Suprapubic skin (tissue), 4 donors: Measurements from ENCODE around the gene RFX7. TPM values are rescaled to one million over a fixed set of nuclear protein-coding genes. Genes with fewer than 3 reads are reported as not detected.

Experiments
- DNase-seq, 2 donors: peaks; one replicate each; pipeline ENCODE4 v3.0.0-alpha.2; 2019; ENCODE audit warnings: low spot score in 2 of 2
- H3K27ac ChIP-seq: fragments of 200-600 bp; sonication (generic); one replicate; pipeline ENCODE4 v1.5.1; 2019
- H3K27me3 ChIP-seq: fragments of 200-600 bp; sonication (generic); one replicate; pipeline ENCODE4 v1.5.1; 2019
- H3K36me3 ChIP-seq: fragments of 200-600 bp; sonication (generic); one replicate; pipeline ENCODE4 v1.5.1; 2019
- H3K4me1 ChIP-seq: fragments of 200-600 bp; sonication (generic); one replicate; pipeline ENCODE4 v1.5.1; 2019
- H3K4me3 ChIP-seq: fragments of 200-600 bp; sonication (generic); one replicate; pipeline ENCODE4 v1.5.1; 2019; ENCODE audit warnings: mild to moderate bottlenecking
- H3K9me3 ChIP-seq: fragments of 200-600 bp; sonication (generic); one replicate; pipeline ENCODE4 v1.5.1; 2019
- EP300 ChIP-seq: sonication (generic); formaldehyde crosslinking; IDR thresholded peaks from one replicate; pipeline ENCODE4 v1.6.1; 2017; ENCODE audit warnings: antibody characterized with exemption
- POLR2A ChIP-seq, 2 donors: fragments of 450-650 bp; IDR thresholded peaks; one replicate each; pipeline ENCODE4 v1.6.1; 2017; ENCODE audit warnings: antibody characterized with exemption in 2 of 2, mild to moderate bottlenecking in 2 of 2, moderate library complexity in 2 of 2
- POLR2AphosphoS5 ChIP-seq, 3 donors: sonication (generic); formaldehyde crosslinking; IDR thresholded peaks; one replicate each; pipeline ENCODE4 v1.6.1; 2017; ENCODE audit warnings: antibody characterized with exemption in 3 of 3
- WGBS: methylation state at CpG from one replicate; pipeline ENCODE4 v1.1.5; 2018; 5-methylcytosine and 5-hydroxymethylcytosine counted together
- total RNA-seq, 4 donors: library from RNA; depleted of rRNA; stranded (reverse); fragments of >200 nt; gene quantifications; one replicate each; pipeline ENCODE4 v1.1.0, GENCODE V29; 2016
- TF ChIP-seq, protein P1 (sequence below), 2 donors: fragments of 200-600 bp in 1 of 2; fragments of 450-650 bp in 1 of 2; sonication (generic) in 1 of 2; IDR thresholded peaks; one replicate each; pipeline ENCODE4 v1.5.1; 2016 to 2019; ENCODE audit warnings: antibody characterized with exemption in 2 of 2, mild to moderate bottlenecking in 1 of 2, moderate library complexity in 1 of 2

RFX7 gene
- total RNA-seq, 4 donors from 2014 or later: 17.8 to 40.4 (median 22.2) TPM

DNA sequence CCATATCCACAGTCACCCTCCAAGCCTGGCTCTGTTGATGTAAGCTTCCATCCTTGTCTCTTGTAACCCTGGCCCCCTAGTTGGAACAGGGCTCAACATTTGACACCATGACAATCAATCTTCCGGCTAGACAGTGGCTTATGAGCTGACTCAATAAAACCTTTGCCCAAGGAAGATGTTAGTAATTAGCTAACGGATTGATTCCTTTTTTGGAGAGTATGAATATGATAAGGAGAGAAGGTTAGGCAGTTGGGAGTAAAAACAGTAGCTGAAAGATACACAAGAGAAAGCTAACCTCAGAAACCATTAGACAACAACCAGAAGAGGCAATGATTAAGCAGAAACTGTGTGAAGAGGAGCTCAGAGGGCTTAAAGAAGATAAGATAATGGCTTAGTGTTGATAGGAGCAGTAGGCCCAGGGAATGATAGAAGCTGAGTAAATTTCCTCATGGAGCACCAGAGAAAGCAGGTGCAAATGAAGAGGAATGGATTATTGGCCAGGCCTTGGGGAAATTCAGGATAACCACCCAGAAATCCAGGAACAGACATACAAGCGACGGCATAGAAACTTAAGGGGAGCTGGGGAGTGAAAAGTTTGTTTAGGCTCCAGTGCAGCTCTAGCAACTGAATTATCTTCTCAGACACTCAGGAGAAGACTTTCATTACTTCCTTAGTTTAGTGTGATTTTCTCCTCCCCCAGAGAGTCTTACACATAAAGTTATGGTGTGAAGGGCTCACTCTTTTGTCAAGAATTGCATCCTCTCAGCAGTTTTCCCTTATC is 7.8 kb upstream of the RFX7 start:
- DNase-seq: no peak
- no peak for TF ChIP-seq EP300
- TF ChIP-seq POLR2A (IDR thresholded peaks at IDR 0.05): no peak
- TF ChIP-seq, protein P1, sequence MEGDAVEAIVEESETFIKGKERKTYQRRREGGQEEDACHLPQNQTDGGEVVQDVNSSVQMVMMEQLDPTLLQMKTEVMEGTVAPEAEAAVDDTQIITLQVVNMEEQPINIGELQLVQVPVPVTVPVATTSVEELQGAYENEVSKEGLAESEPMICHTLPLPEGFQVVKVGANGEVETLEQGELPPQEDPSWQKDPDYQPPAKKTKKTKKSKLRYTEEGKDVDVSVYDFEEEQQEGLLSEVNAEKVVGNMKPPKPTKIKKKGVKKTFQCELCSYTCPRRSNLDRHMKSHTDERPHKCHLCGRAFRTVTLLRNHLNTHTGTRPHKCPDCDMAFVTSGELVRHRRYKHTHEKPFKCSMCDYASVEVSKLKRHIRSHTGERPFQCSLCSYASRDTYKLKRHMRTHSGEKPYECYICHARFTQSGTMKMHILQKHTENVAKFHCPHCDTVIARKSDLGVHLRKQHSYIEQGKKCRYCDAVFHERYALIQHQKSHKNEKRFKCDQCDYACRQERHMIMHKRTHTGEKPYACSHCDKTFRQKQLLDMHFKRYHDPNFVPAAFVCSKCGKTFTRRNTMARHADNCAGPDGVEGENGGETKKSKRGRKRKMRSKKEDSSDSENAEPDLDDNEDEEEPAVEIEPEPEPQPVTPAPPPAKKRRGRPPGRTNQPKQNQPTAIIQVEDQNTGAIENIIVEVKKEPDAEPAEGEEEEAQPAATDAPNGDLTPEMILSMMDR (IDR thresholded peaks at IDR 0.05): no peak
- no peak for TF ChIP-seq POLR2AphosphoS5 (IDR thresholded peaks at IDR 0.05)
- Histone ChIP-seq H3K9me3 (no peaks in the 10 kb centered on the region), H3K4me3 (no peak overlapping the region), H3K4me1 (no peaks in the 10 kb centered on the region), H3K27ac (no peak overlapping the region), H3K27me3 (no peaks in the 10 kb centered on the region), H3K36me3 (no peaks in the 10 kb centered on the region)
- WGBS: 88% methylated on average over 4 of the region's 4 CpGs

DNA sequence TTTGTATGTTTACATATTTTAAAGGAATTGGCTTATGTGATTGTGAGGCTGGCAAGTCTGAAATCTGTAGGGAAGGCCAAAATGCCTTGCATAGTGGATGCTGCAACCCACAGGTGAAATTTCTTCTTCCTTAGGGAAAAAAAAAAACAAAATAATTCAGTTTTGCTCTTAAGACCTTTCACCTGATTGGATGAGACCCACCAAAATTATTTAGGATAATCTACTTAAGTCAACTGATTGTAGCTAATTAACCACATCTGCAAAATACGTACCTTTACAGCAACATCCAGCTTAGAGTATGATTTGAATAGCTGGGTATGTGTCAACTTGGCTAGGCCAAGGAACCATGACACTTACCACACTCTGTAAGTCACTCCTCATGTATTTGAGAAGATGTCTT is 6.9 kb upstream of the RFX7 start:
- Histone ChIP-seq H3K27ac (no peak overlapping the region), H3K4me1 (peaks cover 8% of the 10 kb centered on the region), H3K9me3 (no peaks in the 10 kb centered on the region), H3K27me3 (no peaks in the 10 kb centered on the region), H3K36me3 (no peaks in the 10 kb centered on the region), H3K4me3 (no peak overlapping the region)
- TF ChIP-seq POLR2AphosphoS5 (IDR thresholded peaks at IDR 0.05): no peak
- no peak for TF ChIP-seq POLR2A (IDR thresholded peaks at IDR 0.05)
- TF ChIP-seq EP300: no peak
- TF ChIP-seq, protein P1 (IDR thresholded peaks at IDR 0.05): no peak
- no peak for DNase-seq
- WGBS: 95% methylated on average over 1 of the region's 1 CpG

DNA sequence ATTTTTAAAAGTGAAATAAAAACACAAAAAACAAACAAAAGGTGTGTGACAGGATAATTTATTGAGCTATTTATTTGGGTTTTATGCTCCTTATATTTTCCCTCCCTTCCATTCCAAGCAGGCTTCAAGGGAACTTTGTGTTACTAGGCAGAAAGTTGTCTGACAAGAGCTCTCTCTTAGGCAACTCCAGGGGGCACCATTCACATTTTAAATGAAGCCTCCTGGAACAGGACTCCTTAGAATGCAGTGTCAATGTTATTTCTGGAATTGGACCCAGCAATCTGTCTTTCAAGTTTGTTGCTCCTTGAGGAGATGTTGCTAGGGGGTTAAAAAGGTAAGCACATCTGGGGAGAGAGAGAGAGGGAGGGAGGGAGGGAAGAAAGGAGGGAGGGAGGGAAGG is 5.4 kb upstream of the RFX7 start:
- Histone ChIP-seq H3K36me3 (no peaks in the 10 kb centered on the region), H3K27ac (no peak overlapping the region), H3K4me3 (no peak overlapping the region), H3K9me3 (no peaks in the 10 kb centered on the region), H3K27me3 (no peaks in the 10 kb centered on the region), H3K4me1 (peaks cover 22% of the 10 kb centered on the region)
- no peak for DNase-seq
- no peak for TF ChIP-seq POLR2AphosphoS5 (IDR thresholded peaks at IDR 0.05)
- TF ChIP-seq, protein P1 (IDR thresholded peaks at IDR 0.05): peak in 1 of 2 donors; percentile 13

DNA sequence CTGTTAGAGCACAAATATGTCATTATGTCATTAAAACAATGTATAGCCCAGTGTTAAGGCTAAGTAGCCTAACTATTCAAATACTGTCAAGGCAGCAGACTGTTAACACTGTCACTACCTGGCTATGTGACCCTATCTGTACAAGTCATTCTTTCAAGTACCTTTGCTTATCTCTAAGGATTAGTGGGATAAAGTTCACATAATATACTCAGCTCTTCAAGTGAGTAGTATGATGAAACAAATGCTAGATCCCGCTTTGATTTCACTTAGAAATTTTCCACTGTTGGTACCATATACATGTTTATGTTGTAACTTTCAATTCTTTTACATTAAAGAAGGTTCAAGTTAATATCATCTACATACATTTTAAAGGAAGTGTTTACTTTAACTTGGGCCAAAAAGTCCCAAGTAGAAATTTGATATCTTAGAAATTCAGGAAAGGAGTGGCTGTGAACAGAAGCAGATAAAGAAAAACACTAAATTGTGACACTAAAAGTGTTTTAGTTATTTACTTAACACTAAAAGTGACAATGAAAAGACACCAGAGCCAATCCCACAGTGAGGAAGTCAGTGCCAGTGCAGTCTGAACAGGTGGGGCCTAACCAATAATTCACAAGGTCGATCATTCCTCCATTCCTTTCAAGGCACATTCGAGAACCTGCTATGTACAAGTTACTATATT is 4.8 kb upstream of the RFX7 start:
- Histone ChIP-seq H3K27ac (no peak overlapping the region), H3K9me3 (no peaks in the 10 kb centered on the region), H3K27me3 (no peaks in the 10 kb centered on the region), H3K36me3 (no peaks in the 10 kb centered on the region), H3K4me1 (peaks cover 22% of the 10 kb centered on the region), H3K4me3 (no peak overlapping the region)
- 60% methylated on average over 3 of the region's 3 CpGs for WGBS
- TF ChIP-seq, protein P1 (IDR thresholded peaks at IDR 0.05): no peak
- TF ChIP-seq POLR2AphosphoS5 (IDR thresholded peaks at IDR 0.05) (no peak), POLR2A (IDR thresholded peaks at IDR 0.05) (no peak), EP300 (no peak)
- no peak for DNase-seq

DNA sequence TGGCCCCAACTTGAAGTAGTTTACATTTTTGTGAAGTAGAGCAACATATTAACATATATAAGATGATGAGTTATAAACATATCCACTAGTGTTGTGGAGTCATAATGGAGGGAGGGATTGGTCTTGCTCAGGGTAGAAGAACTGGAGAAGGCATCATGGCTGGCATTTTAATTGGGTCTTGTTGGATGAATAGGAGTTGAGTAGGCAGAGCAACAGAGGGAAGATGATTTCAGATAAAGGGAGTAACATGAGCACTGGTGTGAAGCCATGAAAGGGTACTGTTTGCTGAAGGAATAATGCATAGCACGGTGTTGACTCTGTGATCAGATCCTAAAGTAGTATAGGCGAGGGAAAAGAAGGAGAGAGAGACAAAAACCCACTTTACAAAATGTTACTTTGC is 3.6 kb upstream of the RFX7 start:
- Histone ChIP-seq H3K27me3 (no peaks in the 10 kb centered on the region), H3K4me3 (no peak overlapping the region), H3K27ac (no peak overlapping the region), H3K4me1 (peaks cover 28% of the 10 kb centered on the region), H3K36me3 (no peaks in the 10 kb centered on the region), H3K9me3 (no peaks in the 10 kb centered on the region)
- DNase-seq: no peak
- TF ChIP-seq EP300 (no peak), POLR2AphosphoS5 (IDR thresholded peaks at IDR 0.05) (no peak), POLR2A (IDR thresholded peaks at IDR 0.05) (no peak)
- TF ChIP-seq, protein P1 (IDR thresholded peaks at IDR 0.05): no peak
- 95% methylated on average over 2 of the region's 2 CpGs for WGBS
